ENCODE measurements around the gene SMIM26.

DNA sequence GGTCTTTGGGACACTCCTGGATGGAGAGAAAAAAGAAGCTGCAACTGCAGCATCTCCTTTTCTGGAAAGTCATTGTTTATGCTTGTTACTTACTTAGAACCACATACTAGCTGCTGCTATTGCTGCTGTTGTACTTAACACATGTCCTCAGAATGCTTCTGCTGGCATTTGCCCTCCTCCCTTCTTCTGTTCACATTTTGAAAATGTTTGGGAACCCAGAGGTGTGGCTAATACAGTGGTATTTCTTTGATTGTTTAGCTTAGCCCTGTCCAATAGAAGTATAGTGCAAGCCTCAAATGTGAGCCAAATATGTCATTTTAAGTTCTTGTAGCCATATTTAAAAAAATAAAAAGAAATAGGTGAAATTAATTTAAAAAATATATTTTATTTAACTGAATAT is 29.0 kb downstream of the SMIM26 start:
- TF ChIP-seq, protein P1, sequence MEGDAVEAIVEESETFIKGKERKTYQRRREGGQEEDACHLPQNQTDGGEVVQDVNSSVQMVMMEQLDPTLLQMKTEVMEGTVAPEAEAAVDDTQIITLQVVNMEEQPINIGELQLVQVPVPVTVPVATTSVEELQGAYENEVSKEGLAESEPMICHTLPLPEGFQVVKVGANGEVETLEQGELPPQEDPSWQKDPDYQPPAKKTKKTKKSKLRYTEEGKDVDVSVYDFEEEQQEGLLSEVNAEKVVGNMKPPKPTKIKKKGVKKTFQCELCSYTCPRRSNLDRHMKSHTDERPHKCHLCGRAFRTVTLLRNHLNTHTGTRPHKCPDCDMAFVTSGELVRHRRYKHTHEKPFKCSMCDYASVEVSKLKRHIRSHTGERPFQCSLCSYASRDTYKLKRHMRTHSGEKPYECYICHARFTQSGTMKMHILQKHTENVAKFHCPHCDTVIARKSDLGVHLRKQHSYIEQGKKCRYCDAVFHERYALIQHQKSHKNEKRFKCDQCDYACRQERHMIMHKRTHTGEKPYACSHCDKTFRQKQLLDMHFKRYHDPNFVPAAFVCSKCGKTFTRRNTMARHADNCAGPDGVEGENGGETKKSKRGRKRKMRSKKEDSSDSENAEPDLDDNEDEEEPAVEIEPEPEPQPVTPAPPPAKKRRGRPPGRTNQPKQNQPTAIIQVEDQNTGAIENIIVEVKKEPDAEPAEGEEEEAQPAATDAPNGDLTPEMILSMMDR (IDR thresholded peaks at IDR 0.05), result no peak
- TF ChIP-seq POLR2A (IDR thresholded peaks at IDR 0.05), result no peak

All from upper lobe of left lung (tissue), 4 donors.